GM21576 (cell line): ENCODE results near the gene CNTNAP2.
"Not testable (repeated sequence)": the region's sequence is repeated elsewhere in the genome, so short reads cannot be mapped to it uniquely, and the experiment has no call there.

Source experiments
- ATAC-seq: cut with Tn5 transposase; IDR thresholded peaks from one replicate; pipeline ENCODE4 v1.9.1; 2021; ENCODE audit warnings: mild to moderate bottlenecking, moderate library complexity; ENCODE audit not compliant: unreplicated experiment

Gene CNTNAP2

DNA sequence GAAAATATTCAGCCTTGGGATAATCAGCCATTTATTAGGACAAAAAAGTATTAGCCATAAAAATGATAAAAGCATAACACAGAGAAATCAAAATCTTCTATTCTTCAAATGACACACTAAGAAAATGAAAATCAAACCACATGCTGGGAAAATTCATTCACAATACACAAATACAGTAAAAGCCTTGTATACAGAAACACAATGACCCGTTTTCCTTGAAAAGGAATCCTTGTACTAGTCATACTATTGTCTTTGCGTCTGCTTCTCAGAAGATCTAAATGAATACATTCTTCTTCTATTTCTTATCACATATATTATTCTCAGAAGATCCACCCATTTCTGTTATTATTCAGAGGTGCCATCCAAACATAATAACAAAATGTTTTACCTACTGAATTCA, 749.1 kb downstream of the CNTNAP2 start:
- ATAC-seq, result no peak

DNA sequence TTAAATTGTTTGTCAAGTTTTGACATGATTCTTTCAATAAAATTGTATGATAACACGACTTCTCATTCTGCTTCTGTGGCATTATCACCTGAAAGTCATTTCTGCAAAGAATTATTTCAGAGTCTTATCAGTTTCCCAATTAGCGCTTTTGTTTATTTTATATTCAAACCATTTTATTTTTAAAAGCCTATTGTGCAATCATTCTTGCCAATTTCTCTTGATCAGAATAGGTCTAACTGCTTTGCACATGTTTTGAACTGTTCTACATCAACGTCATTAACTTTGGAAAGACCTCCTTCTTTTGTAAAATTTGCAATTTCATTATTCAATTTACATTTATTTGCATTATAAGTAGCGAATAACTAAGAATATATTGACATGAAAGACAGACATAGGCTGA, 758.1 kb downstream of the CNTNAP2 start:
- ATAC-seq, result no peak

DNA sequence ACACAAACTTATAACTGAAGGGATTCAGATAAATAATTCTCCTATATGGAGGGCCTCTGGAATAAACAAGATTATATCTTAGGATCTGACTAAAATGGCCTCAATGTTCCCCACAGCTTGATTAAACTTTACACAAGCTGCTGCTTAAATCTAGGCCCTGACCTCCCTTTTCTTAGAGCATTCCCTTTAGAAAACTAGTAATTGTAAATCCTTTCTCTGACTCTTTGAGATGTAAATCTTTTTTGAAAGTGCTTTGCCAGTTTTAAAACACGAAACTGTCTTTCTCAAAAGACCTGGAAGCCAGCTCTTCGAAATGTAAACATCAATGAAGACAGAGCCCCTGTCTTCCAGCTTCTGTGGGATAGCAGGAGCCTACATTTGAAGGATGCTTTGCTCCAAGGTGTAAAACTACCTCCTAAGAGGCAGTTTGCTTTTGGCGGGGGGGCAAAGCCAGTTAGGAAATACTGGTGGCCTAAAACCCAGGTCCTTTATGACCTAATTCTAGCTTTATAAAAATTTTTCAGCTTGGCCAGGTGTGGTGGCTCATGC, 758.7 kb downstream of the CNTNAP2 start:
- ATAC-seq, result no peak

DNA sequence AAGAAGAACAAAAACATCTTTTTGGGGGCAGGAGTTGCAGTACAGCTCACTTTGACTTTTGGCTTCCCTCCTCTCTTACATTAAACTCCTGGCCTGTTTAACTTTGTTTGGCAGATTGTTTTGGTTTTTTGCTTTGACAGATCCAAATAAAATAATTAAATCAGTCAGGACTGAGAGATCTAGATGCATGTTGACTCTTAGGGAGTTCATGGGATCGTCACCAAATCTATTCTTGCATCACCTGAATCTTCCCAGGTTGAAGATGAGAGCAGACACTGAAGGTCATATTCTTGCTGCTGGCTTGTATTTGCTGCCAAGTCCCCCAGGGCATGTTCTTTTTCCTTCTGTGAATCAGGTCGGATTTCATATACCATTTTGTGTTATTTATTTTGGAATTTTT, 759.4 kb downstream of the CNTNAP2 start:
- ATAC-seq, result no peak

DNA sequence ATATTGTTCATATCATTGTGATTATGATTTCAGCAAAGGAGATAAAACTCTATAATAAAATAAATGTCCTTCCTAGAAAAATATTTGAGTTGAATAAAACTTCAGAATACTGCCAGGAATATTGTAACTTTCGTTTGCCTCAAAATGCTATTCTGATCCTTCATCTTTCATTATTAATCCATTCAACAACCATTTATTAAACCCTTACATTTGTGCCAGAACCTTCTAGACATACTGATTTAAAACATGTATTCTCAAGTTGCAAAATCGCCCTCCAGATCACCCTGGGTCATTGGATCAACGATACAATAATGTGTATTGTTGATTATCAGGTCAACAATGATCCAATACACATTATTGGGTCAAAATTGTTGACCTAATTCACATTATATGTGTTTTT, 759.8 kb downstream of the CNTNAP2 start:
- no peak for ATAC-seq

DNA sequence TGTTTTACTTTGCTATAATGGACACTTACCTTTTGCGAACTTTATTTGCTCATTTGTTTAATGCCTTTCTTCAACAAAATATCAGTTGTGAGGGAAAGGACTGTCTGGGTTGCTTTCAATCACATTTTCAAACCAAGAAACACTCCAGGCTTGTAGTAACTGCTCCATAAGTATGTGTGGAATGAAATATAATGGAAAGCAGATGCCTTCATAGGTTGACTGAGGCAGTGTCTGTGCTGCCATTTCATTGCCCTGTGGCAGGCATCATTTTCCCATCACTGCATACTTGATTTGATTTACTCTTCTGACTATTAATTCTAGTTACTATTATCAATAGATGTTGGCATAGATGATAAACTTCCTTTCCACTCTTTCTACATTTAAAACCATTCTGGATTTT, 762.3 kb downstream of the CNTNAP2 start:
- no peak for ATAC-seq

DNA sequence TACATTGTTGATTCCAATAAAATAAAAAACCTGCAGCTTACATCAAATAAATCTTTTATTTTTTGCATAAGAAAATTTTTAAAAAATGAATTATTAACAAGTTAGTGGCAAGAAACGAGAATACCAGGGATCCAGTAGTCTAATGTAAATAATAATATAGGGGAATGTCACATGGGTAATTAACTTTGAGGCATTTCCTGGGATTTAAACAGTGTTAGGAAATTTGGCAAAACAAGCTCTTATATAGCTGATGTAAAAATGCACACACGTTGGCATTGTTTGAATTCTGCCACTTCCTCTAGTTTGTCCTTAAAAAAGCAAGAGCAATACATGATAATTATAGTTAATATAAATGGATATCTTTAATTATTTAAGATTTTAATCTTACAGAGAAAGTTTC, 768.6 kb downstream of the CNTNAP2 start:
- no peak for ATAC-seq

DNA sequence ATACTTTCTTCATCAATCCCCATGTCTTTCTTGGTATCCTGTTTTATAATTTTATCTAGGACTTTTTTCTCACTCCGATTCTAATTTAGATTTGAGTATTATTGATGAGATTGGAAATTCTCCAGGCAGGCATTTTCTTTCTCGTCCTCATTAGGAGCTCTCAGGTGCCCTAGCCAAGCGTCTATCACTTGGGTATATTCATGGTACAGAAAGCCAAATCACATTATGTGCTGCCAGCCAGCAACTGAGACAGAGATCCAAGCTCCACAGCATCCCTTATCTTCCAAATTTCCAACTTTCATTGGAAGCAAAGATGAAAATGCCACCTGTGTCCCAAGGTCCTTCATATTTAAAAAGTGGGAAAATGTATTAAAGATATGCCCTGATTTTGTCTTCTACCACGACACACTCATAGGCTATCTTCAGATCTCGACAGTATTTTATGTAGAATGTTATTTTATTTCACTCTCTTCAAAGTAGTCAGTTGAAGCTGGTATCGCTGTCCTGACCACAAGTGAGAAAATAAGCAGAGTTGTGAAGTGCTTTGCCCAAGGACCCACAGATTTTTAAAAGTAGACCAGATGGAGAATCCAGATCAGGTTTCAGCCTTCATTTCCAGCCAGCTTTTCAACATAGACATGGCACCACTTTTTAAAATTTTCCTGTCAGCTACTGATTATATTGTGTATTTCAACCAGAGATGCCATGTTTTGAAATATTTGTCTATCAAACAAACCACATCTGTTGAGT, 773.4 kb downstream of the CNTNAP2 start:
- no peak for ATAC-seq

DNA sequence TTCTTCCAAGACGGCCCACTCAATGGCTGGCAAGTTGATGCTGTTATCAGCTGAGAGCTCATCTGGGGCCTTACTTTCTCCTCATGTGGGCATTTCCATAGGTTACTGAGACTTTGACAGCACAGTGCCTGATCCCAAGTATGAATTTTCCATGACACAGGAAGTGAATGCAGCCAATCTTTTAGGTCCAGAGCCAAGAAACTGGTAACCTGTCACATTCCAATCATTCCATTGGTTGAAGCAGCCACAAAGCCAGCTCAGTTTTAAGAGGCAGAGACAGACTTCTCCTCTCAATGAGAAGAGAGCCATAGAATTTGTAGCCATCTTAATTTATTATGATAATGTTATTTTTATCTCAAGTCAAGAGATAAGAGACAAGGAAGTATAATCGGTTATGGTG, 775.5 kb downstream of the CNTNAP2 start:
- ATAC-seq, result no peak

DNA sequence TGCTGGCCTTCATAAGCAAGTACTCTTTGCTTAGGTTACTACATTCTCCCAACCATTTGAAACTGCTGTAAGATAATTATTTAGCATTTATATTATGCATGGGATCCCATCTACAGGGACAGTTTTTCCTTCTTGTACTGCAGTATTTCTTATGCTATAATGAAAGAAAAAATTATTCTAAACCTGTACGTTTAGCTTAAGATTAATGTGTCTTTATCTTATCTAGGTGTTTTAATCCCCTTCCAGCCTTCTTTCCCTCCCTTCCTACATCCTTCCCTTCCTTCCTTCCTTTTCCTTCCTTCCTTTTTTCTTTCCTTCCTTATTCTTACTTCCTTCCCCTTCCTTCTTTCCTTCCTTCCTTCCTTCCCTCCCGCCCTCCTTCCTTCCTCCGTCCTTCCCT, 778.3 kb downstream of the CNTNAP2 start:
- no peak for ATAC-seq

DNA sequence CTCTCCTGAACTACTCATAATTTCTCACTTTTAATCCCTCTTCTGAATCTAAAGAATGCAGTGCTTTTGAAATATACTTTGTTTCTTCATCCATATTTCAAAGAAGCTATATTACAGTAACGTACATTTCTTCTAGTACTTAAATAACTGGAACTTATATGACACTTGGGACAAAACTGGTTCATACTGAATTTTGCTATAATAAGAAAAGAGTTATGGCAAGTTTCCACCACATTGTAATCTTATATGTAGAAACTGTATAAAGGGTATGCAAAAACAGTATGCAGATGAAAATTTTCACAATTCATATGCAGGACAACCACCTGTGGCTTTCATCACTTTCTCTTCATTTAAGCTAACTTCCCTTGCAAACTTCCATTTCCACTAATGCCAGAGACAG, 785.7 kb downstream of the CNTNAP2 start:
- no peak for ATAC-seq

DNA sequence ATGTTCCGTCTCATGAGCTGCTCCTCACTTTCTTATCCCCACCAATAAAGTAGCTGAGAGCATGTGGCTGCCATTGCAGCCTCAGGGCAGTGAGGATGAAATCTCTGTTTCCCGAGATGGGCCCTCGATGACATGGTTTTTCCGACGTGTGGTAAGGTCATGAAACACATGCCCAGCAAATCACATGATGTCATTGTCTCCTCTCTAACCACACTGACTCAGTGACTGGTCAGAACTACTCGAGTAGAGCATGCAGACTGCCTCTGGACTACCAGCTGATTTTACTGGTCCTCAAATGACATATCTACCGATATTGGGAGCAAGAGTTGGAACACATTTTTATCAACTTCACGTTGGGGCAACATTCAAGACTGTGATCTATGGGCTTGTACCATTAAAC, 786.1 kb downstream of the CNTNAP2 start:
- no peak for ATAC-seq

DNA sequence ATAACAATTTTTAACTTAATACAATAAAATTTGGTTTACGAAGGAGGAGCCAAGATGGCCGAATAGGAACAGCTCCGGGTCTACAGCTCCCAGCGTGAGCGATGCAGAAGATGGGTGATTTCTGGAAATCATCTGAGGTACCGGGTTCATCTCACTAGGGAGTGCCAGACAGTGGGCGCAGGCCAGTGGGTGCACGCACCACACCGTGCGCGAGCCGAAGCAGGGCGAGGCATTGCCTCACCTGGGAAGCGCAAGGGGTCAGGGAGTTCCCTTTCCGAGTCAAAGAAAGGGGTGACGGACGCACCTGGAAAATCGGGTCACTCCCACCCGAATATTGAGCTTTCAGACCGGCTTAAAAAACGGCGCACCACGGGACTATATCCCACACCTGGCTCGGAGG, 789.1 kb downstream of the CNTNAP2 start:
- not testable (repeated sequence) for ATAC-seq

DNA sequence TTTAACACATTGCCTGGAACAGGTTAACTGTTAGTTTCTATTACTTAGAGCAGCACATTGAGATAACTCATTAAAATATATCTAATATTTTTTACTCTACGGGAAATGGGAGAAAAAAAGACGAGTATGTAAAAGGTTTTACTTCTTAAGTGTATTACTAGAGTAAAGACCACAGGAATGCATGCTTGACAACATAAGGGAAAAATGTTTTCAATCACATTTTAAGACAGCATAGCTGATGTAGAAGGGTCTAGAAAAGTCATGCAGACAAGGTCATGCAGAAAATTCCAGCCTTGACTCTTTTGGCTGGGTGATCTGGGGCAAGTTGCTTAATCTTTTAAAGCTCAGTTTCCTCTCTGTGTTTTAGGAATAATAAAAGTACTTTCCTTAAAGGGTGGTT, 806.2 kb downstream of the CNTNAP2 start:
- ATAC-seq, result no peak

DNA sequence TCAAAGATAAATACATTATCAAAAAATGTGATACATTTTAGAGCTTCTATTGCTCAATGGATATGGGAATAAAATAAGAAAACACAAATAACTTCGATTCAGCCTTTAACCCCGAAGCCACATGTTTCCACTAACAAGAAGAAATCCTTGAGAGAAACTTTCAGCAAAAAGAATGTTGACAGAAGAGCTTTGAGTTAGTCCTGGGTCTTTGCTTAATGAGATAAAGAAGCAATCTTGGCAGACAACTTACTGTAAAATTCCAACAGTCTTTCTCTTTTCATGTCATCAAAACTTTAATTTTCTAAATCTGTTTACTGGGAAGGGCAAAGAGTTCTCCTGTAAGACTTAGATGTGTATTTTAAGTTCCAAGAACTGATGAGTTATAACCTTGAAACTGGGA, 810.2 kb downstream of the CNTNAP2 start:
- no peak for ATAC-seq

DNA sequence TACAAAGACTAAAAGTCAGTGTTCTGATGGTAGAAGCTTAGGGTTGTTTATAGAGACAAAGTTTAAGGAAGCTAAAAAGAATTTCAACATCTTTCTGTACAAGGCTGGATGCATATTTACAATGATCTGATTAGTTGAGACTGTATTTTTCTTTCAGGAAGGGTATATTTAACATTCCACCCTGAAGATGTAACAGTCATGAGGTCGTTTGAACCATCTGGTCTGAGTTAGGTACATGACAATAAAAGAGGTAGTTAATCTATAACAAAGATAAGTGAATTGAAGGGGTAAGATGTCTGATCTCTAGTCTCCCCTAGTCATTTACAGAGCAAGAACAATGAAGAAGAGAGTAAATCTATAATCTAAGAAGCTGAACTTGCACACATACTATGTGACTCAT, 821.2 kb downstream of the CNTNAP2 start:
- ATAC-seq, result no peak

DNA sequence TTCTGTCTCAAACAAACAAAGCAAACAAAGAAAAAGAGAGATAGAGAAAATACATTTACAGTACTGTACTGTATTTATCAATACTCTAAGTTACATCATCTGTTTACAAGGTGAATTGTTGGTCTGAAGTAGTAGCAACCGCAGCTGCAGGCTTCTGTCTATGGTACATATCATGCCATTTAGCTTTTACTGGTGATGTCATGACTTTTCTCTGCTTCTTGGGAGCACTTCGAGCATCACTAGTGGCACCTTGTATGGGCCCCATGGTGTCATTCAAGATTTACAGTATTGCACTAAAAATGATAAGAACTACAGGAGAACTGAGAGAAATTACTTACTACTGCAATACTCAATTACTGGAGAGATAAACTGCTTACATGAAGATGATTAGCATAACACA, 826.9 kb downstream of the CNTNAP2 start:
- ATAC-seq, result no peak

DNA sequence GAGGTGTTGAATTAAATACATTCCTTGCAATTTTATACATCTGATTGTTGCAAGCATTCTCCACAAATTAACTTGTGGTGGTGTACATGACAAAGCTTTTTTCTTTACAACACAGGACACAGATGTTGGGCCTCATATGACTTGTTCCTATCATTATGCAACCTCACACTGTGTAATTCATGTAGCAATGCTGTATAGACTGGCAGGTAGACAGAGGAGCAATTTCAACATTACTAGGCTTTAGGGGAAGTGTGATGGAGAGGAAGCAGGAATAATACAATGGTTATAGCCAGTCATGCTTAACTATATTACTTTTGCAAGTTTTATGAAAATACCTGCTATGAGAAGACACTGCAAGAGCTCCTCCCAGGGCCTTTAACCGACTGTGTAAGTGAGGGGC, 832.1 kb downstream of the CNTNAP2 start:
- ATAC-seq, result no peak

DNA sequence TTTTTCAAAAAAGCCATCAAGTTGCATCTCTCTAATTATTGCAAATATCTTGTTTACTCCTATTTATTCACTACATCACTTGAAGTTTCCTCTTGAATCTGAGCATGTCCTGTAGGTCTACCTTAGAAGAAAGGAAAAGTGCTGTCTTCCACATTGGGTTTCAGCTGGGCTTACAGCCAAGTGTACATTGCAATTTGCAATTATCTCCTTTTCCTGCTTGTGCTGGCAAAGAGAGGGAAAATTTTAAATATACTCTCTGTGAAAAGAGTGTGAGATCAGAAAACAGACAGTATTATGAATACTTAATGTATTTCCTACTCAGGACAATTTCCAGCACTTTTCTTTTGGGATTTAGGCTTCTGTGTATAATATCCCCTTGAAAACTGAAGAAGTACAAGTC, 839.7 kb downstream of the CNTNAP2 start:
- ATAC-seq, result no peak

DNA sequence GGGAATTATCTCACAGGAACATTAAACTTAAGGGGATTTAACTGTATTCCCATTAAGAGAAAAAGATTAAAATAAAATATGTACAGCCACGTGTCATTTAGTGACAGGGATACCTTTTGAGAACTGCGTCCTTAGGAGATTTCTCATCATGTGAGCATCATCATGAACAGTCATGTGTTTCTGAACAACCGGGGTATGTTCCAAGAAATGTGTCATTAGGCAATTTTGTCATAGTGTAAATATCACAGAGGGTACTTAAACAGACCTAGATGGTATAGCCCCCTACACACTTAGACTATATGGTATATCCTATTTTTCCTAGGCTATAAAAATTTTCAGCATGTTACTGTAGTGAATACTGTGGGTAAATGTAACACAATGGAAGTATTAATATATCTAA, 840.3 kb downstream of the CNTNAP2 start:
- no peak for ATAC-seq

DNA sequence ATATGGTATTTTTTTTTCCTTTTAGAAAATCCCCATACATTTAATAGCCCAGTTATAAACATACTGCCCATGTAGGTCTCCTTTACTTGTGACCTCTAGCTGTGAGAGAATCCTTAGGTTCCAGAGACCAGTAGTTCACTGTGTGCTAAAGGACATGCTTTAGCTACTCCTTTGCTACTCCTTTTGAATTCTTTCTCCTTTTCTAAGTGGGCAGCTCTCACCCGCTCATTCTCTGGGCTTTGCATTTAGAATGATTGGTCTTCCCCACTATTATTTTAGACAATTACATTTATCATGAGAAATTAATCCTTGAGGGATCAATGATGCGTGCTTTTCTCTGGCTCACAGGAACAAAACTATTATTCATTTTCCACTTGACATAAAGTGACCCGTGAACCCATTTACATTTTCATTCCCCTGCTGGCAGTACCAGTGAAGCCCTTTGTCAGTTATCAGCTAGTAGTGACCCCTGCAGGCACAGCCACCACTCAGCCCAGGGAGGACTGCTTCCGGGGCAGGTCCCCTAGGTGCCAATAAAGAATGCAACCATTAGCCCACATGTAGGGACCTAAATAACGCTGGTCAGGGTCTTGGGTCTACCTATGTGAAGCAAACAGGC, 844.3 kb downstream of the CNTNAP2 start:
- ATAC-seq, result no peak

DNA sequence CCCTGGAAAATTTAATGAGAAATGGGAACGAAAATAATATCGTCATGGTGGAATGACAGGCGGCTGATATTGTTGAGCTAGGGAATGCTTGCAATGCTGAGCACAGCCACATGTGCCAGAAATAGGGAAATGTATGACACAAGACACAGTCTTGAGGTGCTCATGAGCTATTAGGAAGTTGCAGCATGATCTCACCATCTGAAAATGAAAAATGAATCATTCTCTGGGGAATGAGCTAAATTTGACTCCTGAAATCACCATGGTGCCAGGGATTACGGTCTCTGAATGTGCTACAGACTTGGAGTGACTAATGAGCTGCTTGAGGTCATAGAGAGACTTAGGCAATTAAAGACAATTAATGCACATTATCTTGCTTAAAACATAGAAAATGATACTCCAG, 845.0 kb downstream of the CNTNAP2 start:
- ATAC-seq, result no peak

DNA sequence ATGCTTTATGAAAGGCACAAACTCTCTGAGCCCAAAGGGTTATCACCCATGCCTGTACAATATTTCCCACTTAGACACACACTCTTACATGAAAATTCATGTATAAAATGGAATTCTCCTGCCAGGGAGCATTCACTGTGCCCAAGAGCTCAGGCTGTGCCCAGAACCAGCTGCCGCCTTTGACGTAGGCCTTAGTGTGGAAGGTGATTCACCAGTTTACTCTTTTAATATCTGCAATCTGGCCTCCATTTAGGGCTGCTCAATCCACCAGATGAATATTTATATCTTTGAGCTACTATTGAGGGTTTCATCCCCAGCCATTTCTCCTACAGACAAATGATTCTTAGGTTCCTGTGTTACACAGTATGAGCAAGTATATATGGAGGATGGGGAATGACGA, 849.7 kb downstream of the CNTNAP2 start:
- no peak for ATAC-seq
